Nucleus accumbens (tissue), 56 donors: ENCODE measurements around the gene NUMB.
"Not testable (repeated sequence)": the region's sequence is repeated elsewhere in the genome, so short reads cannot be mapped to it uniquely, and the experiment has no call there.

ENCODE experiments used
- DNase-seq, 56 donors: peaks; one replicate each; lab custom pipeline; 2025; lab: John Stamatoyannopoulos, UW

The NUMB gene

DNA sequence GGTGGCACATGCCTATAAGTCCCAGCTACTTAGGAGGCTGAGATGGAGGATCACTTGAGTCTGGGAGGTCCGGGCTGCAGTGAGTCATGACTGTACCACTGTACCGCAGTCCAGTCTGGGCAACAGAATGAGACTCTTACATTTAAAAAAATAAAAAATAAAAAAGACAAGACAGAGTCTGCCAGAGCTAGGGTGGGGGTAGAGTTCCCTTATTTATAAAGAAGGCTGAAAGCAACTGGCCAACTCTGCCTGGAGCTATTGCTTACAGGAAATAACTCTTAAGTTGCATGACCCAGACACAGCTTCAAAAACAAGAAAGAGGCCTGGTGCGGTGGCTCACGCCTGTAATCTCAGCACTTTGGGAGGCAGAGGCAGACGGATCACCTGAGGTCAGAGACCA is 31.5 kb downstream of the NUMB start:
- no peak for DNase-seq

GRCh38 chr14:73424453-73424852 is 33.9 kb downstream of the NUMB start:
- no peak for DNase-seq

DNA sequence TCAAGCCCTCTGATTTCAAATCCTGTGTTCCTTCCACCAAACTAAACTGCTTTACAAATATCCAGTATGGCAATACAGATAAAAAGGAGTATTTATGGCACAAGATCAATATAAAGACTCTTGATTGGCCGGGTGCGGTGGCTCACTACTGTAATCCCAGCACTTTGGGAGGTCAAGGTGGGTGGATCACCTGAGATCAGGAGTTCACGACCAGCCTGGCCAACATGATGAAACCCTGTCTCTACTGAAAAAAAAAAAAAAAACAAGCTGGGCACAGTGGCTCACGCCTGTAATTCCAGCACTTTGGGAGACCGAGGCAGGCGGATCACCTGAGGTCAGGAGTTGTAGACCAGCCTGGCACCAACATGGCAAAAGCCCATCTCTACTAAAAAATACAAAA is 35.3 kb downstream of the NUMB start:
- DNase-seq, result not testable (repeated sequence)

DNA sequence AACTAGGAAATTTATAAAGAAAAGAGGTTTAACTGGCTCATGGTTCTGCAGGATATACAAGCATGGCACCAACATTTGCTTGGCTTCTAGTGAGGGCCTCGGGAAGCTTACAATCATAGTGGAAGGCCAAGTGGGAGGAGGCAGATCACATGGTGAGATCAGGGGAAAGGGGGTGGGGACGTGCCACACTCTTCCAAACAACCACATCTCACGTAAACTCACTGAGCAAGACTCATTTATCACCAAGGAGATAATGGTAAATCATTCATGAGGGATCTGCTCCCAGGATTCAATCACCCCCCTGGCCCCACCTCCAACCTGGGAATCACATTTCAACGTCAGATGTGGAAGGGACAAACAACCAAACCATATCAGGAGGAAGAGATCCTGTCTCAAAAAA is 35.8 kb downstream of the NUMB start:
- DNase-seq, result no peak

GRCh38 chr14:73418227-73418626 is 40.1 kb downstream of the NUMB start:
- DNase-seq, result no peak

DNA sequence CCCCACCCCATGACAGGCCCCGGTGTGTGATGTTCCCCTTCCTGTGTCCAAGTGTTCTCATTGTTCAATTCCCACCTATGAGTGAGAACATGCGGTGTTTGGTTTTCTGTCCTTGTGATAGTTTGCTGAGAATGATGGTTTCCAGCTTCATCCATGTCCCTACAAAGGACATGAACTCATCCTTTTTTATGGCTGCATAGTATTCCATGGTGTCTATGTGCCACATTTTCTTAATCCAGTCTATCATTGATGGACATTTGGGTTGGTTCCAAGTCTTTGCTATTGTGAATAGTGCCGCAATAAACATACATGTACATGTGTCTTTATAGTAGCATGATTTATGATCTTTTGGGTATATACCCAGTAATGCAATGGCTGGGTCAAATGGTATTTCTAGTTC is 52.1 kb downstream of the NUMB start:
- not testable (repeated sequence) for DNase-seq

- no peak for DNase-seq
Measured at GRCh38 chr14:73403181-73403752, 55.1 kb downstream of the NUMB start.

- no peak for DNase-seq
Measured at GRCh38 chr14:73402579-73402978, 55.8 kb downstream of the NUMB start.

- DNase-seq, result no peak
Measured at GRCh38 chr14:73397810-73398209, 60.5 kb downstream of the NUMB start.

DNA sequence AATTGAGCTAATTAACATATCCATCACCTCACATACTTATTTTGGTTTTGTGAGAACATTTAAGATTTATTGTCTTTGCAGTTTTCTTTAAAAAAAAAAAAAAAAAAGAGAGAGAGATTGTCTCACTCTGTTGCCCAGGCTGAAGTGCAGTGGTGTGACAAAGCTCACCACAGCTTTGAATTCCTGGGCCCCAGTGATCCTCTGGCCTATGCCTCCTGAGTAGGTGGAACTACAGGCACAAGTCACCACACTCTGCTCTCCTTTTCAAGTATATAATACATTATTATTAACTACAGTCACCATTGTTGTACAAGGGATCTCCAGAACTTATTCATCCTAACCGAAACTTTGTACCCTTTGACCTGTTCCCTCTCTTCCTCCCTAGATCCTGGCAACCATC is 64.0 kb downstream of the NUMB start:
- no peak for DNase-seq

DNA sequence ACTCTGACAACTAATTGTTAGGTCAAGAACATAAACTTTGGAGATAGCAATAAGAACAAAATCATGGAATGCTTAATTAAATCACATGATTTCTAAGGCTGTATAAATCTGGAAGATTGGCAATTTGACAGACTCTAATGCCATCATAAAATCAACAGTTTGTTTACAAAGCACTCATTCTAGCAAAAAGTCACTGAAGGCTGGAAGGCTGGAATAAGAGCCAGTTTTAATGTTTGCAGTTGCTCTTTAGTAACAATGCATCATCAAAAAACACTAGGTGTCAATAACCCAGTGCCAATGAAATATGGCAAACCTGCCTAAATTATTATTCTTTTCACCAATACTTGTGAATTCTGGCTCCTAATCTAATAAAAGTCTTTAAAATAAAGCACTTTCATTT is 65.0 kb downstream of the NUMB start:
- no peak for DNase-seq

- DNase-seq, result no peak
Measured at GRCh38 chr14:73392329-73393257, 65.8 kb downstream of the NUMB start.

DNA sequence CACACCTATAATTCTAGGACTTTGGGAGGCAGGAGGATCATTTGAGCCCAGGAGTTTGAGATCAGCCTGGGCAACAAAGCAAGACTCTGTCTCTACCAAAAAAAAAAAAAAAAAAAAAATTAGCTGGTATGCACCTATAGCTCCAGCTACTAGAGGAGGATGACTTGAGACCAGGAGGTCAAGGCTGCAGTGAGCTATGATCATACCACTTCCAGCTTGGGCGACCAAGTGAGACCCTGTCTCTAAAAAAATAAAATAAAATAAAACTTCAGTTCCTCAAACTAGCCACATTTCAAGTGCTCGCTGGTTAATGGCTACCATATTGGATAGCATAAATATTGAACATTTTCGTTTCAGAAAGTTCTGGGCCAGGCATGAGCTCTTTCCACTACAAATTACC is 70.5 kb downstream of the NUMB start:
- DNase-seq, result not testable (repeated sequence)

DNA sequence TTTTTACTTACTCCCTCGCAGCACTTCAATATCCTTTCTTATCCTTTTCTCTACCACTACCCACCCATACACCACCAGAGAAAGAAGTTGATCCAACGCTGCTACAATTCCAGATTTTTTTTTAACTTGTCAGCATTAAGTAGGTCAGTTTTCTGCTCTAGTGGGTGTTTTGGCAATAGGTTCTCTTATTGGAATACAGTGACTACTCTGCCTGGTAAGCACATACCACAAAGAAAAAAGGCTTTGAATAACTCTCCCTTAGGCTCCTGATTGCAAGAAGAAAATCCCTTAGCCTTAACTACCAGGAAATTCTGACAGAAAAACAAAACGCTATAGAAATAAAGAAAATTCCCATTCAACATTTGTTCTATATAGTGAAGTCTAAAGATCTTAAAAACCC is 72.0 kb downstream of the NUMB start:
- DNase-seq, result no peak

DNA sequence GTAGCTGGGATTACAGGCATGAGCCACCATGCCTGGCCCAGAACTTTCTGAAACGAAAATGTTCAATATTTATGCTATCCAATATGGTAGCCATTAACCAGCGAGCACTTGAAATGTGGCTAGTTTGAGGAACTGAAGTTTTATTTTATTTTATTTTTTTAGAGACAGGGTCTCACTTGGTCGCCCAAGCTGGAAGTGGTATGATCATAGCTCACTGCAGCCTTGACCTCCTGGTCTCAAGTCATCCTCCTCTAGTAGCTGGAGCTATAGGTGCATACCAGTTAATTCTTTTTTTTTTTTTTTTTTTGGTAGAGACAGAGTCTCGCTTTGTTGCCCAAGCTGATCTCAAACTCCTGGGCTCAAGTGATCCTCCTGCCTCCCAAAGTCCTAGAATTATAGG is 73.3 kb downstream of the NUMB start:
- not testable (repeated sequence) for DNase-seq

DNA sequence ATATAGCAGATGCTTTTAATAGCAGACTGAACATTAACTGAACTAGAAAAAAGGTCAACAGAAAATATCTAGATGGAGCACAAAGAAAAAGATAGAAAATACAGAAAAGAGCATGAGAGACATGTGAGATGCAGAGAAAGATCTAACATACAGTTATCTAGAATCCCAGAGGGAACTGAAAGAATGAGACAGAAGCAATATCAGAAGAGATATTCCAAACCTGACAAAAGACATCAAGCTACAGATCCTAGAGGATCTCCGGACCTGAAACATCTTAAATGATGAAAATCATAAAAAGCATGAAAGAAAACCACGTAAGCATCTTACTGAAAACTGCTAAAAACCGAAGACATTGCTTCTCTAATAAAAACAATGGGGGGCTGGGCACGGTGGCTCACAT is 75.0 kb downstream of the NUMB start:
- DNase-seq, result no peak

GRCh38 chr14:73381380-73382013 is 76.8 kb downstream of the NUMB start:
- DNase-seq, result no peak

- no peak for DNase-seq
Measured at GRCh38 chr14:73376585-73376984, 81.8 kb downstream of the NUMB start.

- DNase-seq, result no peak
Measured at GRCh38 chr14:73375861-73376260, 82.5 kb downstream of the NUMB start.

DNA sequence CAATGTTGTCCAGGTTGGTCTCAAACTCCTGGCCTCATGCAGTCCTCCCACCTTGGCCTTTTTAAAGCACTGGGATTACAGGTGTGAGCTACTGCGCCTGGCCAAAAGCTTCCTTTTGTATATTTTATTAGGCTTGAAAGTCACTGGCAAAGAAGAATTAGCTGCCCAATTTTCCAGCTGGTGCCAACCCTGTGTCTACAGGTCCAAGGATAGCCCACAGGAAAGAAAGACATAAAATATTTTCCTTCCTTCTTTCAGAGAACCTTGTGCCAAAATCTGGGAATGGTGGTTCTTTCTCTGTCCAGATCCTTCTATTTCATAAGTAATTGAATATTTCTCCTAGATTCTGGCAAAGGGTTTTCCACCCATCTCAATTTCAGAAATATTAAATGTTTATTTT is 84.1 kb downstream of the NUMB start:
- DNase-seq, result no peak

GRCh38 chr14:73372529-73372928 is 85.8 kb downstream of the NUMB start:
- no peak for DNase-seq

DNA sequence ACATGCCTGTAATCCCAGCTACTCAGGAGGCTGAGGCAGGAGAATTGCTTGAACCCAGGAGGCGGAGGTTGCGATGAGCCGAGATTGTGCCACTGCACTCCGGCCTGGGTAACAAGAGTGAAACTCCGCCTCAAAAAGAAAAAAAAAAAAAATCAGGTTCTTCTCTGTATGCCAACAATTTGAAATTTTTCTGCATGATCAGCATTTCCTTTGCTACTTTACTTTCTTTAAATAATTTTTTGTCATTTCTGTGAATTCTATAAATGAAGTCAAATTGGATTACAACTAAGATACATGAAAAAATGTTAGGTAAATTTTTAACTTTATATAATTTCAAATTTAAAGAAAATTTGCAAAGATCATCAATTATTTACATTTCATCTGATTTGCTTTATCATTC is 87.8 kb downstream of the NUMB start:
- no peak for DNase-seq
